ENCODE measurements around the gene BRCA2. TPM values are rescaled to one million over a fixed set of nuclear protein-coding genes. Genes with fewer than 3 reads are reported as not detected.

BRCA2 gene
- total RNA-seq, 1 experiment from 2014 or later, result 29.8 TPM

DNA sequence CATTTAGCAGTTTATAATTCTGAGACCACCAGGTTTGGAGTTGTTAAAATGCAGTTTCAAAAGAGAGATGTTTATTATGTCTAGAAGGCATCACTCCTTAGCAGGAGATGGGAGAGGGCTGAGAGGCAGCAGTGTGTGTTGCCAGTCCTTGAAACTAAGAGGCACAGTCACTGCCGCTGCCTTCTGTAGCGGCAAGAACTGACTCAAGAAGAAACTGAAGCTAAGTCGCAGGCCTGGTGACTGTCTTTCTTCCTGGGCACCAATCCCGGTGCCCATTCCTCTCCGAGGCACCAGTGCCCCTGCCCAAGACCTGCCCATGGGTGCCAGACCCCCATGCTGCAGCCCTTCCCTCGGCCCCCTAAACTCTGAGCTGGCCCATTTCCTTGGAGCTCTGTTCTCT is 92.5 kb downstream of the BRCA2 start:
- TF ChIP-seq CTCF (IDR thresholded peaks at IDR 0.05; ENCODE audit: insufficient read depth in 1 of 2, low read depth in 1 of 2, low read length in 1 of 2, severe bottlenecking in 1 of 2, unreplicated experiment in 1 of 2), result no peak
- CTCF ChIA-PET, result no interaction called here
- Mint-ChIP-seq H3K27me3 (ENCODE audit: insufficient read depth, unreplicated experiment) (no peaks in the 10 kb centered on the region), H3K9me3 (ENCODE audit: unreplicated experiment) (no peaks in the 10 kb centered on the region), H3K27ac (ENCODE audit: unreplicated experiment) (no peak overlapping the region), H3K4me3 (ENCODE audit: unreplicated experiment) (no peak overlapping the region), H3K4me1 (ENCODE audit: low read depth, unreplicated experiment) (peaks cover 21% of the 10 kb centered on the region), H3K36me3 (ENCODE audit: insufficient read depth, unreplicated experiment) (no peaks in the 10 kb centered on the region)
- no peak for DNase-seq
- intact Hi-C loops (cut with micrococcal nuclease; ENCODE audit: unreplicated experiment), result no loop called here
- Histone ChIP-seq H3K36me3 (ENCODE audit: control insufficient read depth, insufficient read depth, low read length) (no peaks in the 10 kb centered on the region), H3K9me3 (no peaks in the 10 kb centered on the region), H3K4me1 (0 out of 2 replicates have a peak, but pooled peaks cover 3% of the 10 kb centered on the region), H3K4me3 (ENCODE audit: low read depth, low read length) (no peak overlapping the region), H3K27me3 (replicated peaks; ENCODE audit: control insufficient read depth, insufficient read depth, low read length) (no peaks in the 10 kb centered on the region)
- no TSS peak for BruUV-seq (replicated peaks)
- POLR2A ChIA-PET, result no interaction called here

DNA sequence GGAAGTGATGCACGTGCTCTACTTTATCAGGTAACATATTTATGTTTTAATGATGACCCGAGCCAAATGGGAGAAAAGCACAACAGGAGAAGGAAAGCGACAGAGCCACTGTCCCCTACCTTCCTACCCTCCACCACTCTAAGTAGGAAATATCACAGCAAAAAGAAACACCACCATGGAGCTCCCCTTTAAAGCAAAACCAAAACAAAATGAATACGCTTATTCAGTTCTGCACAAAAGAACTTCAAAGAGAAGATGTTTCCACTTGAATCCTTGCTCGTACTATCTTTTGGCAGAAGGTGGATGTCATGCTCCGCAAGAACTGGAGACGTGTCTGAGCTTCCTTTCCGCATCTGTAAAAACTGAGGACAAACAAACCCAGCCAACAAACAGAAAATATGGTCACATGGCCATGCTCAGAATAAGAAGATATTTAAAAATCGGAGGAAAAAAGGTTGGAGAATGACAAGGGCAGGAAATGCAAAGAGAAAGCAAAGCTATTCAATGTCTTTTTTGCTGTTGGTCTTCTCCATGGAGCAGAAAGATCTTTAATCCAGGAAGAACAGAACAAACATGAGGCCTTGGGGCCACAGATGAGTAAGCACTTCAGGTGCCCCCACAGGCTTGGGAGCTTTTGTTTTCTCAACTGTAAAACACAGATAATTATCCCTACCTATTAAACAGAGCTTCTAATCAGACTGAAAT is 93.1 kb downstream of the BRCA2 start:
- H3K4me3 ChIP-seq (ENCODE audit: low read depth, low read length), result no peak overlapping the region
- no peaks in the 10 kb centered on the region for H3K9me3 ChIP-seq
- no peaks in the 10 kb centered on the region for H3K36me3 ChIP-seq (ENCODE audit: control insufficient read depth, insufficient read depth, low read length)
- no peaks in the 10 kb centered on the region for H3K27me3 ChIP-seq (replicated peaks; ENCODE audit: control insufficient read depth, insufficient read depth, low read length)
- no peaks in the 10 kb centered on the region for H3K36me3 Mint-ChIP-seq (ENCODE audit: insufficient read depth, unreplicated experiment)
- no peaks in the 10 kb centered on the region for H3K9me3 Mint-ChIP-seq (ENCODE audit: unreplicated experiment)
- TF ChIP-seq CTCF (IDR thresholded peaks at IDR 0.05; ENCODE audit: insufficient read depth in 1 of 2, low read depth in 1 of 2, low read length in 1 of 2, severe bottlenecking in 1 of 2, unreplicated experiment in 1 of 2), result no peak
- no peak for DNase-seq
- ChIA-PET POLR2A (no interaction called here), CTCF (no interaction called here)
- intact Hi-C loops (cut with micrococcal nuclease; ENCODE audit: unreplicated experiment), result no loop called here
- H3K4me3 Mint-ChIP-seq (ENCODE audit: unreplicated experiment), result no peak overlapping the region
- no peaks in the 10 kb centered on the region for H3K27me3 Mint-ChIP-seq (ENCODE audit: insufficient read depth, unreplicated experiment)
- 0 out of 2 replicates have a peak, but pooled peaks cover 3% of the 10 kb centered on the region for H3K4me1 ChIP-seq
- no TSS peak for BruUV-seq (replicated peaks)
- peaks cover 21% of the 10 kb centered on the region for H3K4me1 Mint-ChIP-seq (ENCODE audit: low read depth, unreplicated experiment)
- no peak overlapping the region for H3K27ac Mint-ChIP-seq (ENCODE audit: unreplicated experiment)

- Histone ChIP-seq H3K9me3 (no peaks in the 10 kb centered on the region), H3K27me3 (replicated peaks; ENCODE audit: control insufficient read depth, insufficient read depth, low read length) (no peaks in the 10 kb centered on the region), H3K36me3 (ENCODE audit: control insufficient read depth, insufficient read depth, low read length) (no peaks in the 10 kb centered on the region), H3K4me3 (ENCODE audit: low read depth, low read length) (no peak overlapping the region), H3K4me1 (0 out of 2 replicates have a peak, but pooled peaks cover 3% of the 10 kb centered on the region)
- intact Hi-C loops (cut with micrococcal nuclease; ENCODE audit: unreplicated experiment), result no loop called here
- no peak for TF ChIP-seq CTCF (IDR thresholded peaks at IDR 0.05; ENCODE audit: insufficient read depth in 1 of 2, low read depth in 1 of 2, low read length in 1 of 2, severe bottlenecking in 1 of 2, unreplicated experiment in 1 of 2)
- H3K4me1 Mint-ChIP-seq (ENCODE audit: low read depth, unreplicated experiment), result peaks cover 21% of the 10 kb centered on the region
- no TSS peak for BruUV-seq (replicated peaks)
- no peaks in the 10 kb centered on the region for H3K36me3 Mint-ChIP-seq (ENCODE audit: insufficient read depth, unreplicated experiment)
- ChIA-PET POLR2A (no interaction called here), CTCF (no interaction called here)
- no peaks in the 10 kb centered on the region for H3K9me3 Mint-ChIP-seq (ENCODE audit: unreplicated experiment)
- DNase-seq, result no peak
- no peak overlapping the region for H3K4me3 Mint-ChIP-seq (ENCODE audit: unreplicated experiment)
- no peaks in the 10 kb centered on the region for H3K27me3 Mint-ChIP-seq (ENCODE audit: insufficient read depth, unreplicated experiment)
- no peak overlapping the region for H3K27ac Mint-ChIP-seq (ENCODE audit: unreplicated experiment)
These were observed 93.6 kb downstream of the BRCA2 start for GRCh38 chr13:32409001-32409313.
